Measurements from ENCODE around the gene PRR35. TPM values are rescaled to one million over a fixed set of nuclear protein-coding genes. Genes with fewer than 3 reads are reported as not detected.

The PRR35 gene
- not detected in 2 replicates for total RNA-seq

GRCh38 chr16:560204-560700, at the start of gene PRR35:
PRR35 (plus strand) TSS chr16:560394; CDS start chr16:563295, 2,901 bp downstream.

GRCh38 chr16:527015-527903, 32.9 kb upstream of the PRR35 start, which contains the start of gene CAPN15:
CAPN15 (plus strand) TSS chr16:527712; CDS start chr16:546839, 19,127 bp downstream.

GRCh38 chr16:566475-567372, 6.5 kb downstream of the PRR35 start, which contains the start of gene NHLRC4:
NHLRC4 (plus strand) TSS chr16:567005; CDS start chr16:568048, 1,043 bp downstream.

GRCh38 chr16:569445-570254, 9.5 kb downstream of the PRR35 start, which contains the start of gene PIGQ:
PIGQ (plus strand) TSS chr16:569968; CDS start chr16:574075, 4,107 bp downstream.

GRCh38 chr16:589658-590187, 29.5 kb downstream of the PRR35 start, which contains the start of gene RAB40C:
RAB40C (plus strand) TSS chr16:590066; CDS start chr16:590292, 226 bp downstream.

Other genes with a start within 250 kb of the PRR35 start
- gene AXIN1, start 207.7 kb upstream of the PRR35 start, total RNA-seq, result 36.9 and 39.0 TPM in 2 replicates
- gene MRPL28, start 189.9 kb upstream of the PRR35 start, total RNA-seq, result 202 and 239 TPM in 2 replicates
- 25.7 and 51.8 TPM in 2 replicates for gene PGAP6, start 178.4 kb upstream of the PRR35 start, total RNA-seq
- gene NME4, start 163.2 kb upstream of the PRR35 start, total RNA-seq, result 110 and 125 TPM in 2 replicates
- 17.3 and 17.9 TPM in 2 replicates for gene DECR2, start 158.5 kb upstream of the PRR35 start, total RNA-seq
- 12.2 and 19.1 TPM in 2 replicates for gene RAB11FIP3, start 134.7 kb upstream of the PRR35 start, total RNA-seq
- gene CAPN15, start 32.7 kb upstream of the PRR35 start, total RNA-seq, result 39.7 and 43.8 TPM in 2 replicates
- gene NHLRC4, start 6.6 kb downstream of the PRR35 start, total RNA-seq, result 0.11 and 0.16 TPM in 2 replicates
- 19.8 and 27.6 TPM in 2 replicates for gene PIGQ, start 9.6 kb downstream of the PRR35 start, total RNA-seq
- gene RAB40C, start 29.7 kb downstream of the PRR35 start, total RNA-seq, result 18.1 and 19.2 TPM in 2 replicates
- gene WFIKKN1, start 70.6 kb downstream of the PRR35 start, total RNA-seq, result 0.47 TPM in 1 of 2 replicates, not detected in the other
- gene METTL26, start 75.9 kb downstream of the PRR35 start, total RNA-seq, result 161 and 174 TPM in 2 replicates
- 36.5 and 55.2 TPM in 2 replicates for gene MCRIP2, start 81.4 kb downstream of the PRR35 start, total RNA-seq
- gene WDR90, start 89.0 kb downstream of the PRR35 start, total RNA-seq, result 8.5 and 9.8 TPM in 2 replicates
- gene RHOT2, start 107.7 kb downstream of the PRR35 start, total RNA-seq, result 52.0 and 72.9 TPM in 2 replicates
- gene RHBDL1, start 115.3 kb downstream of the PRR35 start, total RNA-seq, result 5.1 and 9.8 TPM in 2 replicates
- gene STUB1, start 120.0 kb downstream of the PRR35 start, total RNA-seq, result 216 and 264 TPM in 2 replicates
- gene JMJD8, start 123.9 kb downstream of the PRR35 start, total RNA-seq, result 35.5 and 58.9 TPM in 2 replicates
- 9.1 and 9.4 TPM in 2 replicates for gene WDR24, start 130.0 kb downstream of the PRR35 start, total RNA-seq
- 0.19 and 2.0 TPM in 2 replicates for gene FBXL16, start 145.4 kb downstream of the PRR35 start, total RNA-seq
- gene METRN, start 154.7 kb downstream of the PRR35 start, total RNA-seq, result 119 and 198 TPM in 2 replicates
- 61.5 and 70.2 TPM in 2 replicates for gene ANTKMT, start 160.8 kb downstream of the PRR35 start, total RNA-seq
- gene CCDC78, start 166.0 kb downstream of the PRR35 start, total RNA-seq, result 3.6 and 3.8 TPM in 2 replicates
- gene HAGHL, start 166.7 kb downstream of the PRR35 start, total RNA-seq, result 18.9 and 26.2 TPM in 2 replicates
- 19.4 and 30.0 TPM in 2 replicates for gene CIAO3, start 180.6 kb downstream of the PRR35 start, total RNA-seq
- 0.78 and 3.8 TPM in 2 replicates for gene MSLN, start 200.3 kb downstream of the PRR35 start, total RNA-seq
- gene RPUSD1, start 228.0 kb downstream of the PRR35 start, total RNA-seq, result 29.0 and 43.2 TPM in 2 replicates
- gene CHTF18, start 228.2 kb downstream of the PRR35 start, total RNA-seq, result 23.5 and 26.5 TPM in 2 replicates
- not detected in 2 replicates for gene GNG13, start 240.3 kb downstream of the PRR35 start, total RNA-seq